RWPE2 (cell line): ENCODE results near the gene L3MBTL4.
A peak's percentile ranks its signal among the peaks of the same experiment; 100 is the strongest.

Experiments used
- ATAC-seq: fragments of 200-7000 bp; cut with Tn5 transposase; 3 replicates; pipeline ENCODE4 v1.9.1; 2021; ENCODE audit warnings: low read depth
- DNase-seq: peaks from one replicate; pipeline ENCODE4 v3.0.0-alpha.2; 2020; ENCODE audit warnings: low spot score
- H3K27ac ChIP-seq: fragments of 450-650 bp; 2 replicates; pipeline ENCODE4 v1.5.1; 2017; ENCODE audit warnings: mild to moderate bottlenecking; ENCODE audit not compliant: poor library complexity, severe bottlenecking
- H3K27me3 ChIP-seq: fragments of 250-450 bp; sonication (Bioruptor Pico); 2 replicates; pipeline ENCODE4 v1.5.1; 2021; ENCODE audit warnings: mild to moderate bottlenecking, moderate library complexity; ENCODE audit not compliant: insufficient read depth, poor library complexity, severe bottlenecking
- H3K36me3 ChIP-seq: fragments of 250-450 bp; sonication (Bioruptor Pico); 2 replicates; pipeline ENCODE4 v1.5.1; 2020; ENCODE audit warnings: low read depth, mild to moderate bottlenecking, moderate library complexity
- H3K4me1 ChIP-seq: fragments of 250-450 bp; sonication (Bioruptor Pico); 2 replicates; pipeline ENCODE4 v1.5.1; 2021; ENCODE audit warnings: mild to moderate bottlenecking, moderate library complexity; ENCODE audit not compliant: insufficient read depth, poor library complexity, severe bottlenecking
- H3K4me3 ChIP-seq: fragments of 250-450 bp; sonication (Bioruptor Pico); 2 replicates; pipeline ENCODE4 v1.5.1; 2021; ENCODE audit warnings: mild to moderate bottlenecking, moderate library complexity; ENCODE audit not compliant: severe bottlenecking
- H3K9me3 ChIP-seq: fragments of 250-450 bp; sonication (Bioruptor Pico); 2 replicates; pipeline ENCODE4 v1.5.1; 2021; ENCODE audit warnings: mild to moderate bottlenecking, moderate library complexity; ENCODE audit not compliant: severe bottlenecking
- TF ChIP-seq, protein P1 (sequence below): fragments of 450-650 bp; IDR thresholded peaks from one replicate; pipeline ENCODE4 v1.5.1; 2017; ENCODE audit warnings: mild to moderate bottlenecking, moderate library complexity; ENCODE audit not compliant: poor library complexity, severe bottlenecking

L3MBTL4 gene

DNA sequence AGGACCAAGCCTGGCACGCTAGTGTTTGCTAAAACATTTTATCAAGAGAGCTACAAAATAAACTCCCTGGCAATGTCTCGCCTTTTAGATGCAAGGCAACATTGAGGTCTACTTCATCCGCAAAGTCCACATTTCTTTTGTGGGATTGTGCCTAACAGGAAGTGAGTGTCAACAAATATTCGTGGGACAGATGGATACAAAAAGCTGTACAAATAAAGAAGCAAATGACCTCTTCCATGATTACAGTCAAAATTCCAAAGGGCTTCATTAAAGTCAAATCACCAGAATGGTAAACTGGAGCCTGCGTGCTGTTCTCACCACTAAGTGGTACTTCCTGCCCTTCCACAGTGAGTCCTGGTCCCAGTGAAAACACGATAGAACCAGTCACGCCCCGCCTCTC, 40.4 kb downstream of the L3MBTL4 start:
- TF ChIP-seq, protein P1, sequence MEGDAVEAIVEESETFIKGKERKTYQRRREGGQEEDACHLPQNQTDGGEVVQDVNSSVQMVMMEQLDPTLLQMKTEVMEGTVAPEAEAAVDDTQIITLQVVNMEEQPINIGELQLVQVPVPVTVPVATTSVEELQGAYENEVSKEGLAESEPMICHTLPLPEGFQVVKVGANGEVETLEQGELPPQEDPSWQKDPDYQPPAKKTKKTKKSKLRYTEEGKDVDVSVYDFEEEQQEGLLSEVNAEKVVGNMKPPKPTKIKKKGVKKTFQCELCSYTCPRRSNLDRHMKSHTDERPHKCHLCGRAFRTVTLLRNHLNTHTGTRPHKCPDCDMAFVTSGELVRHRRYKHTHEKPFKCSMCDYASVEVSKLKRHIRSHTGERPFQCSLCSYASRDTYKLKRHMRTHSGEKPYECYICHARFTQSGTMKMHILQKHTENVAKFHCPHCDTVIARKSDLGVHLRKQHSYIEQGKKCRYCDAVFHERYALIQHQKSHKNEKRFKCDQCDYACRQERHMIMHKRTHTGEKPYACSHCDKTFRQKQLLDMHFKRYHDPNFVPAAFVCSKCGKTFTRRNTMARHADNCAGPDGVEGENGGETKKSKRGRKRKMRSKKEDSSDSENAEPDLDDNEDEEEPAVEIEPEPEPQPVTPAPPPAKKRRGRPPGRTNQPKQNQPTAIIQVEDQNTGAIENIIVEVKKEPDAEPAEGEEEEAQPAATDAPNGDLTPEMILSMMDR = no peak
- Histone ChIP-seq H3K4me3 (no peak overlapping the region), H3K9me3 (no peaks in the 10 kb centered on the region), H3K4me1 (no peaks in the 10 kb centered on the region), H3K27me3 (no peaks in the 10 kb centered on the region), H3K36me3 (no peaks in the 10 kb centered on the region), H3K27ac (no peak overlapping the region)
- no peak for DNase-seq
- ATAC-seq = no peak

DNA sequence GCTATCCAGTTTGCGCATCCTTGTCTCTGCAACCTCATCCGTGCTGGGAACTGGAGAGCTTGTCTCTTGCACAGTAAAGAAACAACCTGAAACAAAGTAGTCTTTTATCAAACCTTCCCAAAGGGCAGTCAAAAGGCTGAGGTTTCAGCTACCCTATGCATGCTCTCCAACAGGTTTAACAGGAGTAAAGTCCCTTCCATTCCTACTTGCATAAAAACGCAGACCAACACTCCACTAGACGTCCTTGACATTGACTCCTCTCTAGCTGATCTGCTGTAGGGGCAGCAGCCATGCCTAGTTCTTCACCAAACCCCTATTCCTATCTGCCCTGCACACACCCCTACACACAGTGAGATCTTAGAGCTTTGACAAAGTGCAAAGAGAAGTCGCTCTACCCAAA, 41.5 kb downstream of the L3MBTL4 start:
- Histone ChIP-seq H3K4me1 (no peaks in the 10 kb centered on the region), H3K4me3 (no peak overlapping the region), H3K36me3 (no peaks in the 10 kb centered on the region), H3K27me3 (no peaks in the 10 kb centered on the region), H3K9me3 (no peaks in the 10 kb centered on the region), H3K27ac (no peak overlapping the region)
- TF ChIP-seq, protein P1 = no peak
- ATAC-seq (no peak), DNase-seq (no peak)

DNA sequence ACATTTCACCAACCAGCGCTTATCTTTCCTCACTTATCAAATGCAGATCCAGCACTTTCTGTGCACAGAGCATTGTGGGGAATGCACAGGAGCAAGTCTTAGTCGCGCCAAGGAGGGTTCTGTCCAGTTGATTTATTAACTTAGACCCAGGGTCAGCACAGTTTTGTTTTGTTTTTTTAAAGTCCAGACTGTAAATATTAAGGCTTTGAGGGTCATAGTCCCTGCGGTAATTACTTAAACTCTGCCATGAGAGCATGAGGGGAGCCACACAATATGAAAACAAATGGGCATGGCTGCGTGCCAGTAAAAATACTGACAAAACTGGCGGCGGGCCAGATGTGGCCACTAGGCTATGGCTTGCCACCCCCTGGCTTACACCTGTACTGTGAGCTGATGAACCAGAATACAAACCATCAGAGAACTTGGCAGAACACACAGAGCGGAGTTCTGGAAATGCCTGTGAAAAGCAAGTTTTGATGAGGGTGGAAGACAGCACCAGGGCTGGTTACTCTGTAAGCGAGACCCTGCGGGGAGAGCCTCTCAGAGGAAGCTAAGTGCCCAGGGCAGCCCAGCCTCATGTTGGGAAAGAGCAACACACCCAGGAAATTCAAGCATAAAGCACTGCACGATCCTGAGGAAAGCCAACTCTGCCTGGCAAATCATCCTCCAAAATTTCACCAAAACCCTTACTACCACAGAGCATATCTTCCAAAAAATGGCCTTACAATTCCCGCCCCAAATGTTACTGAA, 43.6 kb downstream of the L3MBTL4 start:
- Histone ChIP-seq H3K9me3 (no peaks in the 10 kb centered on the region), H3K27ac (no peak overlapping the region), H3K36me3 (no peaks in the 10 kb centered on the region), H3K27me3 (no peaks in the 10 kb centered on the region), H3K4me1 (no peaks in the 10 kb centered on the region), H3K4me3 (no peak overlapping the region)
- DNase-seq (no peak), ATAC-seq (peak; percentile 19; the same call in 1 of the 3 replicates)
- TF ChIP-seq, protein P1 = no peak

DNA sequence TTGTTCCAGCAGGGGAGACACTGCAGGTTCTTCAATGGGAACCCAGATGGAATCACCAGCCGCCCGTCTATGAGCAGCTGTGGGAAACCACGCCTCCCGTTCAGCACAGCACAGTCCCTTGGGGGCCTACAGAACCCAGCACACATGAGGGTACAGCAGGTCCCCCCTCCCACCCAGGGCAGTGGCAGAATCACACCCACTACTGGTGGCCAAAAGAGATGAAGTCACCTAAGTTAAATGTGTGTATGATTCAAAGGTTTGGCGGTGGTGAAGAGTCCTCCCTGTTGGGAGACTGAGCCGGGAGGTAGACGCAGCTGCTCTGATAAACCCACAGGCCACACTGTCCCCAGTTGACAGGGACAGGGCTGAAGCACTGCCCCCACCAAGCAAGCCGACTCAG, 44.3 kb downstream of the L3MBTL4 start:
- H3K9me3 ChIP-seq = no peaks in the 10 kb centered on the region
- no peaks in the 10 kb centered on the region for H3K27me3 ChIP-seq
- ATAC-seq (no peak), DNase-seq (no peak)
- no peaks in the 10 kb centered on the region for H3K36me3 ChIP-seq
- H3K4me1 ChIP-seq = no peaks in the 10 kb centered on the region
- TF ChIP-seq, protein P1 = no peak
- H3K27ac ChIP-seq = no peak overlapping the region
- no peak overlapping the region for H3K4me3 ChIP-seq

DNA sequence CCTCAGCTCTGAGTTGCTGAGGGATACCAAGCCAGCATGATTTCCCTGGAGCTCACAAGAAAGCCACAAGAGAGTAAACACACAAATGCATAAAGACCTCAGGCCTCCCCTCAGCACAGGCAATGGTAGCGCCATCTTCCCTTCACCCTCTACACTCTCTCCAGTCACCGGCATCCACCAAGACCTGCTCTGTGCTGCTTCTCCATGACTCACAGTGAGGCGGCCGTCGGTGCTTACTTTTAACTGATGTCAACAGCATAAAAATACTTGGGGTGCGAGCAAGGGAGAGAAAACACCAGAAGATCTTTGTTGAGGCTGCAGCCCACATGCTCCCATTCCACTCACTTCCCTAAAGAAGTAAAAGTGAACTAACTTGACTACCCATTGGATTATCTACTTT, 46.7 kb downstream of the L3MBTL4 start:
- Histone ChIP-seq H3K9me3 (no peaks in the 10 kb centered on the region), H3K27me3 (no peaks in the 10 kb centered on the region), H3K36me3 (no peaks in the 10 kb centered on the region), H3K4me1 (no peaks in the 10 kb centered on the region), H3K27ac (no peak overlapping the region), H3K4me3 (no peak overlapping the region)
- DNase-seq (no peak), ATAC-seq (no peak)
- TF ChIP-seq, protein P1 = no peak
